Activated CD4-positive, alpha-beta T cell treated with anti-CD3 and anti-CD28 coated beads, Interleukin-2, amount 50 U/mL, for 48 hours (primary cell): ENCODE results near the gene PLXNA1.

Experiments
- DNase-seq, 2 experiments: peaks; one replicate each; pipeline ENCODE4 v3.0.0-alpha.2; 2020

The PLXNA1 gene

GRCh38 chr3:127026036-127026435 lies 43.1 kb downstream of the PLXNA1 start:
- DNase-seq, result no peak

- DNase-seq, result no peak
Measured at GRCh38 chr3:127026661-127027060, 43.7 kb downstream of the PLXNA1 start.

- DNase-seq, result no peak
Measured at GRCh38 chr3:127027061-127027735, 44.3 kb downstream of the PLXNA1 start.

GRCh38 chr3:127027811-127028548 lies 45.1 kb downstream of the PLXNA1 start:
- no peak for DNase-seq

GRCh38 chr3:127028781-127029657 lies 46.1 kb downstream of the PLXNA1 start:
- DNase-seq, result no peak

GRCh38 chr3:127029658-127030507 lies 47.0 kb downstream of the PLXNA1 start:
- DNase-seq, result no peak

- no peak for DNase-seq
Measured at GRCh38 chr3:127030508-127031412, 47.8 kb downstream of the PLXNA1 start.

GRCh38 chr3:127031413-127031810 lies 48.5 kb downstream of the PLXNA1 start:
- no peak for DNase-seq

- DNase-seq, result no peak
Measured at GRCh38 chr3:127031845-127032244, 48.9 kb downstream of the PLXNA1 start.

- DNase-seq, result no peak
Measured at GRCh38 chr3:127032296-127032990, 49.5 kb downstream of the PLXNA1 start.
